H1 (cell line): Measurements from ENCODE around the gene BCAS1. TPM values are rescaled to one million over a fixed set of nuclear protein-coding genes. Genes with fewer than 3 reads are reported as not detected.

Source experiments
- CTCF ChIA-PET: fragments of 300-600 bp; sonication (Branson Sonifier 250); formaldehyde crosslinking; loops from one replicate; lab custom pipeline; 2021; ENCODE audit not compliant: partially characterized antibody; lab: Charles Lee
- POLR2A ChIA-PET: fragments of 300-600 bp; sonication (Branson Sonifier 250); formaldehyde crosslinking; loops from one replicate; lab custom pipeline; 2021; ENCODE audit warnings: inconsistent platforms; ENCODE audit not compliant: partially characterized antibody; lab: Charles Lee
- DNase-seq, 2 experiments: peaks; one replicate each; pipeline versions ENCODE4 v3.0.0 to v3.0.0-alpha.2; 2010 to 2022; ENCODE audit warnings: low spot score in 2 of 2, low read depth in 1 of 2, mixed read lengths in 1 of 2
- FAIRE-seq: peaks from 2 replicates; lab custom pipeline; 2011; peaks lifted over from hg19 to GRCh38; lab: Jason Lieb, UNC
- H2AFZ ChIP-seq: 2 replicates; pipeline ENCODE4 v1.8.1; 2012; ENCODE audit warnings: low read length, inconsistent platforms
- H2AK5ac ChIP-seq: 2 replicates; pipeline ENCODE4 v1.6.1; 2013; ENCODE audit warnings: low read depth, low read length
- H2BK120ac ChIP-seq: replicated peaks from 2 replicates; pipeline ENCODE3; 2013; ENCODE audit warnings: low read depth, low read length, inconsistent platforms
- H2BK12ac ChIP-seq: 2 replicates; pipeline ENCODE4 v1.6.1; 2013; ENCODE audit warnings: low read depth, low read length
- H2BK15ac ChIP-seq: 2 replicates; pipeline ENCODE4 v1.6.1; 2013; ENCODE audit warnings: low read length
- H2BK20ac ChIP-seq: 2 replicates; pipeline ENCODE4 v1.6.1; 2013; ENCODE audit warnings: low read length
- H2BK5ac ChIP-seq: 2 replicates; pipeline ENCODE4 v1.6.1; 2013; ENCODE audit warnings: low read depth, low read length
- H3K14ac ChIP-seq: 2 replicates; pipeline ENCODE4 v1.6.1; 2013; ENCODE audit warnings: inconsistent platforms; ENCODE audit not compliant: insufficient read length
- H3K18ac ChIP-seq: 2 replicates; pipeline ENCODE4 v1.6.1; 2013; ENCODE audit warnings: low read length; ENCODE audit errors: extremely low read depth
- H3K23ac ChIP-seq: 2 replicates; pipeline ENCODE4 v1.6.1; 2013; ENCODE audit warnings: inconsistent platforms; ENCODE audit not compliant: insufficient read length
- H3K23me2 ChIP-seq: 2 replicates; pipeline ENCODE4 v1.6.1; 2013; ENCODE audit warnings: low read depth, low read length
- H3K27ac ChIP-seq: 2 replicates; pipeline ENCODE4 v1.6.1; 2011; ENCODE audit warnings: low read depth, low read length, inconsistent platforms
- H3K27me3 ChIP-seq, 4 experiments: replicated peaks in 1 of 4; 1 replicate in 1 of 4; 2 replicates in 3 of 4; pipeline versions ENCODE4 v1.6.1 to v1.8.1; 2011 to 2013; ENCODE audit warnings: low read length in 3 of 4, mild to moderate bottlenecking in 3 of 4, inconsistent platforms in 2 of 4, mixed read lengths in 2 of 4, moderate library complexity in 1 of 4; ENCODE audit not compliant: control insufficient read depth in 3 of 4, insufficient read depth in 3 of 4; ENCODE audit errors: extremely low read depth in 1 of 4
- H3K36me3 ChIP-seq, 4 experiments: 2 replicates each; pipeline versions ENCODE4 v1.6.1 to v1.8.1; 2011 to 2013; ENCODE audit warnings: mild to moderate bottlenecking in 4 of 4, low read length in 3 of 4, moderate library complexity in 2 of 4, control low read depth in 1 of 4, inconsistent platforms in 1 of 4; ENCODE audit not compliant: insufficient read depth in 4 of 4, control insufficient read depth in 2 of 4
- H3K4ac ChIP-seq: replicated peaks from 2 replicates; pipeline ENCODE3; 2013; ENCODE audit warnings: low read length, low read depth, mixed read lengths, inconsistent platforms; ENCODE audit not compliant: insufficient read length
- H3K4me1 ChIP-seq, 4 experiments: replicated peaks in 1 of 4; 1 replicate in 1 of 4; 2 replicates in 3 of 4; pipeline versions ENCODE4 v1.6.1 to v1.8.1; 2011 to 2013; ENCODE audit warnings: low read length in 3 of 4, inconsistent platforms in 2 of 4, mixed read lengths in 1 of 4; ENCODE audit not compliant: insufficient read depth in 4 of 4, control insufficient read depth in 3 of 4
- H3K4me2 ChIP-seq, 2 experiments: 2 replicates each; pipeline versions ENCODE4 v1.6.1 to v1.8.1; 2011 to 2013; ENCODE audit warnings: low read depth in 2 of 2, low read length in 2 of 2, control low read depth in 1 of 2, inconsistent platforms in 1 of 2, mild to moderate bottlenecking in 1 of 2; ENCODE audit not compliant: insufficient read depth in 1 of 2
- H3K4me3 ChIP-seq, 4 experiments: fragments of 200-600, 300-600 bp in 1 of 4; sonication (generic), shearing (Covaris generic), sonication (Bioruptor Twin) in 1 of 4; 2 replicates each; pipeline versions ENCODE4 v1.5.1 to v1.8.1; 2011 to 2016; ENCODE audit warnings: low read length in 4 of 4, low read depth in 3 of 4, control low read depth in 2 of 4, inconsistent platforms in 2 of 4, mild to moderate bottlenecking in 2 of 4, mixed read lengths in 1 of 4, moderate library complexity in 1 of 4; ENCODE audit not compliant: insufficient read depth in 2 of 4; ENCODE audit errors: extremely low read depth in 1 of 4
- H3K56ac ChIP-seq: replicated peaks from 2 replicates; pipeline ENCODE3; 2013; ENCODE audit warnings: low read depth, mild to moderate bottlenecking, mixed read lengths, low read length, inconsistent platforms; ENCODE audit not compliant: insufficient read length
- H3K79me1 ChIP-seq: 2 replicates; pipeline ENCODE4 v1.6.1; 2013; ENCODE audit warnings: low read depth, low read length, control low read depth
- H3K79me2 ChIP-seq, 2 experiments: 2 replicates each; pipeline versions ENCODE4 v1.6.1 to v1.8.1; 2012 to 2013; ENCODE audit warnings: low read length in 2 of 2, mild to moderate bottlenecking in 2 of 2, inconsistent platforms in 1 of 2; ENCODE audit not compliant: insufficient read depth in 2 of 2, control insufficient read depth in 1 of 2
- H3K9ac ChIP-seq, 4 experiments: replicated peaks in 1 of 4; 1 replicate in 1 of 4; 2 replicates in 3 of 4; pipeline versions ENCODE4 v1.6.1 to v1.8.1; 2011 to 2013; ENCODE audit warnings: low read depth in 3 of 4, low read length in 3 of 4, control low read depth in 2 of 4, mild to moderate bottlenecking in 2 of 4, moderate library complexity in 2 of 4, inconsistent platforms in 1 of 4; ENCODE audit errors: extremely low read depth in 1 of 4
- H3K9me3 ChIP-seq, 2 experiments: 2 replicates each; pipeline versions ENCODE4 v1.6.1 to v1.8.1; 2012 to 2013; ENCODE audit warnings: mild to moderate bottlenecking in 2 of 2, moderate library complexity in 2 of 2, control low read depth in 1 of 2, inconsistent platforms in 1 of 2, low read depth in 1 of 2, low read length in 1 of 2, mixed read lengths in 1 of 2; ENCODE audit not compliant: insufficient read depth in 2 of 2
- H4K20me1 ChIP-seq, 2 experiments: replicated peaks in 1 of 2; 2 replicates each; pipeline versions ENCODE3 to v1.8.1; 2011 to 2013; ENCODE audit warnings: inconsistent platforms in 2 of 2, low read length in 2 of 2, mild to moderate bottlenecking in 1 of 2; ENCODE audit not compliant: insufficient read depth in 2 of 2, control insufficient read depth in 1 of 2
- H4K5ac ChIP-seq: 2 replicates; pipeline ENCODE4 v1.6.1; 2013; ENCODE audit warnings: low read length, low read depth, mixed read lengths, inconsistent platforms; ENCODE audit not compliant: insufficient read length
- H4K8ac ChIP-seq: 2 replicates; pipeline ENCODE4 v1.8.0; 2013; ENCODE audit warnings: mild to moderate bottlenecking, moderate library complexity, low read length, inconsistent platforms; ENCODE audit not compliant: insufficient read depth; ENCODE audit errors: extremely low read depth
- H4K91ac ChIP-seq: replicated peaks from 2 replicates; pipeline ENCODE3; 2013; ENCODE audit warnings: low read length, mixed read lengths, inconsistent platforms; ENCODE audit not compliant: insufficient read length
- EP300 ChIP-seq, 2 experiments: IDR thresholded peaks; 1 replicate in 1 of 2; 2 replicates in 1 of 2; pipeline ENCODE4 v1.6.1; 2011 to 2012; ENCODE audit warnings: low read depth in 2 of 2, low read length in 2 of 2, mild to moderate bottlenecking in 2 of 2, borderline replicate concordance in 1 of 2, inconsistent platforms in 1 of 2, moderate library complexity in 1 of 2
- FOSL1 ChIP-seq: IDR thresholded peaks from 2 replicates; pipeline ENCODE4 v1.6.1; 2011; ENCODE audit warnings: mild to moderate bottlenecking, low read depth, low read length, moderate library complexity; ENCODE audit not compliant: insufficient read depth
- GABPA ChIP-seq: IDR thresholded peaks from 2 replicates; pipeline ENCODE4 v1.6.1; 2011; ENCODE audit warnings: mild to moderate bottlenecking, low read length, moderate library complexity, borderline replicate concordance; ENCODE audit not compliant: insufficient read depth
- GTF2F1 ChIP-seq: IDR thresholded peaks from 2 replicates; pipeline ENCODE4 v1.6.1; 2012; ENCODE audit warnings: low read depth, low read length, improper control_type of control experiment, borderline replicate concordance
- PHF8 ChIP-seq: fragments of 200-600 bp; sonication (generic); conservative IDR thresholded peaks from 2 replicates; pipeline ENCODE4 v1.7.1; 2012; ENCODE audit warnings: low read depth, mild to moderate bottlenecking, inconsistent platforms, low read length, moderate library complexity
- SIN3A ChIP-seq, 2 experiments: IDR thresholded peaks in 1 of 2; conservative IDR thresholded peaks in 1 of 2; 2 replicates each; pipeline ENCODE4 v1.6.1; 2011 to 2012; ENCODE audit warnings: low read length in 2 of 2, improper control_type of control experiment in 1 of 2, low read depth in 1 of 2, mild to moderate bottlenecking in 1 of 2
- SP1 ChIP-seq: IDR thresholded peaks from 2 replicates; pipeline ENCODE4 v1.6.1; 2011; ENCODE audit warnings: low read depth, low read length
- TAF1 ChIP-seq: IDR thresholded peaks from 2 replicates; pipeline ENCODE4 v1.6.1; 2011; ENCODE audit warnings: mild to moderate bottlenecking, low read depth, low read length
- TBP ChIP-seq: IDR thresholded peaks from 2 replicates; pipeline ENCODE4 v1.6.1; 2011; ENCODE audit warnings: low read depth, low read length, improper control_type of control experiment
- ZNF274 ChIP-seq: IDR thresholded peaks from 2 replicates; pipeline ENCODE4 v1.7.0; 2012; ENCODE audit warnings: low read length, borderline replicate concordance; ENCODE audit errors: extremely low read depth
- WGBS, 2 experiments: shearing (Covaris generic) in 1 of 2; methylation state at CpG; one replicate each; pipeline versions ENCODE4 v1.1.6 to v1.1.7; 2013 to 2015; ENCODE audit warnings: low lambda C conversion rate in 2 of 2, mixed read lengths in 2 of 2, inconsistent platforms in 1 of 2, low coverage in 1 of 2, missing lambda C conversion rate in 1 of 2; ENCODE audit not compliant: insufficient replicate concordance in 2 of 2, insufficient coverage in 1 of 2, insufficient read length in 1 of 2; ENCODE audit errors: extremely low coverage in 1 of 2, missing lambda C conversion rate in 1 of 2; 5-methylcytosine and 5-hydroxymethylcytosine counted together
- polyA plus RNA-seq, 7 experiments: library from polyadenylated mRNA; depleted of rRNA in 3 of 7; stranded (reverse) in 5 of 7; unstranded in 2 of 7; fragments of >200 nt in 5 of 7; fragments of 200-250 nt in 2 of 7; gene quantifications; 1 replicate in 5 of 7; 2 replicates in 1 of 7; 4 replicates in 1 of 7; pipeline versions ENCODE4 v1.2.1 to v1.2.3, GENCODE V29; 2011 to 2013; ENCODE audit warnings: missing spikeins in 2 of 7, mixed read lengths in 2 of 7
- total RNA-seq: library from RNA; stranded (reverse); fragmentation: NEBNext Ultra II Directional; extraction: Animal tissue kit (Norgen Biotek cat#: 25700); gene quantifications from 2 replicates; pipeline ENCODE4 v1.2.1, GENCODE V29; 2021
- TF ChIP-seq, protein P1 (sequence below): IDR thresholded peaks from 2 replicates; pipeline ENCODE4 v1.6.1; 2011; ENCODE audit warnings: low read length, improper control_type of control experiment

The BCAS1 gene
- total and polyA plus RNA-seq, 2 of the 8 experiments (the other 6 are each of a cell fraction or from before 2014, with no cell fraction given): 0.06 to 0.19 TPM

DNA sequence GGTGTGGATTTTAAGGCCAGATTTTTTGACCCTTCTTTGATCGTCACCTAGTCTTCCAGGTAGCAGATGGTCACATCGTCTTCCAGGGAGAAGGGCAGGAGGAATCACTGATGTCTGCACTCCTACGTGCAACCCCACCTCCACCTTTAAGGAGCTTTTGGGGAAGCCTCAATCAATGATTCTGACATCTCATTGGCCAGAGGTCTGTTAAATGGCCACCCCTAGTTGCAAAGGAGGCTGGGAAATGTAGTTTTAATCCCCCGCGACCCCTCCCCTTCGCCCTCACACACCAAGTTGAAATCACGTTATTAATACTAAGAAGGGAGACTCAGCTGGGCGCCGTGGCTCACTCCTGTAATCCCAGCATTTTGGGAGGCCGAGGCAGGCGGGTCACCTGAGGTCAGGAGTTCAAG lies 151.4 kb downstream of the BCAS1 start:
- ChIA-PET CTCF (interaction anchor here (0.6 to 6.5 kb wide), 12 partner anchors 10 to 179 kb away, joined by 3 to 102 read pairs (median 4); no protein-coding TSS in a partner anchor), POLR2A (interaction anchor here (0.7 to 1.8 kb wide), 10 partner anchors 15 to 325 kb away, joined by 3 to 5 read pairs (median 3); partner anchors contain the start of gene ZNF217)
- Histone ChIP-seq H2BK12ac (no peak overlapping the region), H3K18ac (0 out of 2 replicates have a peak overlapping the region, but pooled peaks have one; percentile 7), H3K14ac (no peak overlapping the region), H3K23ac (no peak overlapping the region), H2BK20ac (no peak overlapping the region), H4K91ac (no peak overlapping the region), H2AFZ (0 out of 2 replicates have a peak overlapping the region, but pooled peaks have one; percentile 26), H4K5ac (no peak overlapping the region), H3K4ac (no peak overlapping the region), H2BK120ac (no peak overlapping the region), H3K9ac (no peak overlapping the region), H3K79me1 (no peaks in the 10 kb centered on the region), H4K20me1 (no peaks in the 10 kb centered on the region), H3K4me2 (peak overlapping the region; percentile 14 to 56), H2AK5ac (no peak overlapping the region), H3K56ac (no peak overlapping the region), H3K4me1 (peaks cover 11 to 26% (median 24%) of the 10 kb centered on the region in 4 experiments; a peak in 6 of 7 replicates), H3K23me2 (no peaks in the 10 kb centered on the region; the same call in 1 of the 2 replicates), H2BK5ac (no peak overlapping the region), H3K27me3 (no peaks in the 10 kb centered on the region), H3K36me3 (no peaks in the 10 kb centered on the region), H2BK15ac (no peak overlapping the region), H4K8ac (no peak overlapping the region), H3K9me3 (no peaks in the 10 kb centered on the region), H3K27ac (no peak overlapping the region), H3K79me2 (no peaks in the 10 kb centered on the region), H3K4me3 (peak overlapping the region in 3 of 4 experiments; percentile 7 to 39 (median 15); a peak in 2 of 8 replicates)
- 9% methylated on average over 11 of the region's 11 CpGs; no CpG with 5 or more reads in 1 of the 2 experiments for WGBS, 2 experiments
- DNase-seq (peak; percentile 72 to 76), FAIRE-seq (peak; percentile 90)
- TF ChIP-seq ZNF274 (no peak), GTF2F1 (no peak), GABPA (no peak), TAF1 (peak; percentile 49; the same call in 1 of the 2 replicates), EP300 (IDR thresholded peaks at IDR 0.05; ENCODE audit: borderline replicate concordance in 1 of 2, low read depth in 2 of 2, low read length in 2 of 2) (no peak), FOSL1 (no peak), SIN3A (conservative IDR thresholded peaks at IDR 0.05 in 1 of 2, IDR thresholded peaks at IDR 0.05 in 1 of 2; ENCODE audit: low read depth in 1 of 2, low read length in 2 of 2) (0 out of 4 replicates have a peak, but pooled peaks of 1 of the 2 experiments have one; percentile 36), PHF8 (no peak), SP1 (peak; percentile 81), TBP (peak; percentile 53; the same call in 1 of the 2 replicates)
- TF ChIP-seq, protein P1, sequence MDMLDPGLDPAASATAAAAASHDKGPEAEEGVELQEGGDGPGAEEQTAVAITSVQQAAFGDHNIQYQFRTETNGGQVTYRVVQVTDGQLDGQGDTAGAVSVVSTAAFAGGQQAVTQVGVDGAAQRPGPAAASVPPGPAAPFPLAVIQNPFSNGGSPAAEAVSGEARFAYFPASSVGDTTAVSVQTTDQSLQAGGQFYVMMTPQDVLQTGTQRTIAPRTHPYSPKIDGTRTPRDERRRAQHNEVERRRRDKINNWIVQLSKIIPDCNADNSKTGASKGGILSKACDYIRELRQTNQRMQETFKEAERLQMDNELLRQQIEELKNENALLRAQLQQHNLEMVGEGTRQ: no peak
